Head of caudate nucleus (tissue), 42 donors: ENCODE results near the gene SMG1.
"Not testable (repeated sequence)": the region's sequence is repeated elsewhere in the genome, so short reads cannot be mapped to it uniquely, and the experiment has no call there.

Source experiments
- DNase-seq, 42 donors: peaks; one replicate each; pipeline versions ENCODE4 v3.0.0 to v3.0.0-alpha.2; 2020 to 2021; ENCODE audit warnings: mixed read lengths in 7 of 42
- intact Hi-C: fragments of 100-400 bp; cut with DNase I; formaldehyde crosslinking; loops from one replicate; pipeline ENCODE4 v1.15.0; 2022

The SMG1 gene

GRCh38 chr16:18783430-18784341 lies 142.5 kb downstream of the SMG1 start:
- DNase-seq: no peak
- intact Hi-C loops: no loop called here

GRCh38 chr16:18782697-18783429 lies 143.3 kb downstream of the SMG1 start:
- intact Hi-C loops: no loop called here
- no peak for DNase-seq

GRCh38 chr16:18781232-18781631 lies 145.0 kb downstream of the SMG1 start:
- intact Hi-C loops, DNase-seq: not testable (repeated sequence)

GRCh38 chr16:18780460-18781026 lies 145.7 kb downstream of the SMG1 start:
- intact Hi-C loops, DNase-seq: not testable (repeated sequence)

- DNase-seq, intact Hi-C loops: not testable (repeated sequence)
Observed at GRCh38 chr16:18777664-18778063, 148.5 kb downstream of the SMG1 start.

- DNase-seq, intact Hi-C loops: not testable (repeated sequence)
Observed at GRCh38 chr16:18776334-18776733, 149.9 kb downstream of the SMG1 start.

GRCh38 chr16:18774651-18775050 lies 151.6 kb downstream of the SMG1 start:
- intact Hi-C loops, DNase-seq: not testable (repeated sequence)

- intact Hi-C loops, DNase-seq: not testable (repeated sequence)
Observed at GRCh38 chr16:18772171-18772570, 154.0 kb downstream of the SMG1 start.

GRCh38 chr16:18770336-18770962 lies 155.8 kb downstream of the SMG1 start:
- intact Hi-C loops, DNase-seq: not testable (repeated sequence)

GRCh38 chr16:18767217-18767616 lies 159.0 kb downstream of the SMG1 start:
- DNase-seq, intact Hi-C loops: not testable (repeated sequence)

GRCh38 chr16:18762713-18763112 lies 163.5 kb downstream of the SMG1 start:
- DNase-seq, intact Hi-C loops: not testable (repeated sequence)

- intact Hi-C loops: not testable (repeated sequence)
- DNase-seq: peak in 41 of 42 donors; percentile 13 to 80 (median 55)
Observed at GRCh38 chr16:18759598-18760520, 166.3 kb downstream of the SMG1 start.

GRCh38 chr16:18757960-18758660 lies 168.1 kb downstream of the SMG1 start:
- intact Hi-C loops, DNase-seq: not testable (repeated sequence)

GRCh38 chr16:18756639-18757038 lies 169.6 kb downstream of the SMG1 start:
- intact Hi-C loops, DNase-seq: not testable (repeated sequence)
